SU-DHL-6 (cell line): ENCODE data around the gene HAPSTR1.

Experiments used
- H2AFZ ChIP-seq: fragments of 200-600 bp; sonication (generic); 2 replicates; pipeline ENCODE4 v1.6.1; 2014; ENCODE audit warnings: low read depth, mild to moderate bottlenecking, moderate library complexity, mixed read lengths, antibody characterized with exemption, low read length; ENCODE audit not compliant: severe bottlenecking
- H3F3A ChIP-seq: fragments of 200-600 bp; shearing (Covaris generic); 2 replicates; pipeline ENCODE4 v1.6.0; 2016; ENCODE audit warnings: antibody characterized with exemption, mild to moderate bottlenecking; ENCODE audit not compliant: insufficient read depth
- H3K27ac ChIP-seq: fragments of 200-600 bp; sonication (generic); 2 replicates; pipeline ENCODE4 v1.5.1; 2016; ENCODE audit warnings: low read depth, mild to moderate bottlenecking, low read length, moderate library complexity, mixed read lengths
- H3K27me3 ChIP-seq: fragments of 200-600 bp; sonication (generic), shearing (Covaris generic); 2 replicates; pipeline ENCODE4 v1.6.0; 2014; ENCODE audit warnings: mild to moderate bottlenecking, low read length
- H3K36me3 ChIP-seq: fragments of 200-600 bp; sonication (generic); 2 replicates; pipeline ENCODE4 v1.6.1; 2014; ENCODE audit warnings: mild to moderate bottlenecking, low read length, mixed read lengths
- H3K4me2 ChIP-seq: fragments of 300-600, 200-600 bp; shearing (Covaris generic), sonication (generic); 2 replicates; pipeline ENCODE4 v1.6.0; 2014; ENCODE audit warnings: low read length, low read depth, mild to moderate bottlenecking; ENCODE audit not compliant: poor library complexity, severe bottlenecking
- H3K4me3 ChIP-seq: fragments of 200-600 bp; sonication (generic); 2 replicates; pipeline ENCODE4 v1.5.1; 2014; ENCODE audit warnings: antibody characterized with exemption, low read length, mild to moderate bottlenecking, mixed read lengths; ENCODE audit not compliant: insufficient read depth, poor library complexity, severe bottlenecking
- H3K79me2 ChIP-seq: fragments of 200-600 bp; sonication (generic); 2 replicates; pipeline ENCODE4 v1.6.1; 2014; ENCODE audit warnings: mild to moderate bottlenecking, low read length, moderate library complexity; ENCODE audit not compliant: insufficient read depth
- H3K9ac ChIP-seq: fragments of 200-600 bp; sonication (generic); 2 replicates; pipeline ENCODE4 v1.7.0; 2014; ENCODE audit warnings: mild to moderate bottlenecking, low read length
- H3K9me2 ChIP-seq: fragments of 200-600 bp; sonication (generic); replicated peaks from 2 replicates; pipeline ENCODE4 v1.6.1; 2014; ENCODE audit warnings: low read length; ENCODE audit not compliant: insufficient read depth
- H3K9me3 ChIP-seq: fragments of 200-600 bp; sonication (generic); 2 replicates; pipeline ENCODE4 v1.6.1; 2014; ENCODE audit warnings: low read length, mixed read lengths; ENCODE audit not compliant: insufficient read depth
- H4K20me1 ChIP-seq: fragments of 200-600 bp; sonication (generic); 2 replicates; pipeline ENCODE4 v1.6.1; 2014; ENCODE audit warnings: low read depth, mild to moderate bottlenecking, antibody characterized with exemption, low read length, moderate library complexity, mixed read lengths
- EZH2phosphoT487 ChIP-seq: fragments of 200-600 bp; sonication (generic), shearing (Covaris generic); conservative IDR thresholded peaks from 2 replicates; pipeline ENCODE4 v1.6.1; 2018; ENCODE audit warnings: mild to moderate bottlenecking, antibody characterized with exemption, low read length, moderate library complexity, mixed read lengths
- TF ChIP-seq, protein P1 (sequence below): fragments of 200-600 bp; sonication (generic); IDR thresholded peaks from one replicate; pipeline ENCODE4 v1.5.1; 2017; ENCODE audit warnings: antibody characterized with exemption, mild to moderate bottlenecking, low read length, moderate library complexity; ENCODE audit not compliant: insufficient read depth, poor library complexity, severe bottlenecking

Gene HAPSTR1

DNA sequence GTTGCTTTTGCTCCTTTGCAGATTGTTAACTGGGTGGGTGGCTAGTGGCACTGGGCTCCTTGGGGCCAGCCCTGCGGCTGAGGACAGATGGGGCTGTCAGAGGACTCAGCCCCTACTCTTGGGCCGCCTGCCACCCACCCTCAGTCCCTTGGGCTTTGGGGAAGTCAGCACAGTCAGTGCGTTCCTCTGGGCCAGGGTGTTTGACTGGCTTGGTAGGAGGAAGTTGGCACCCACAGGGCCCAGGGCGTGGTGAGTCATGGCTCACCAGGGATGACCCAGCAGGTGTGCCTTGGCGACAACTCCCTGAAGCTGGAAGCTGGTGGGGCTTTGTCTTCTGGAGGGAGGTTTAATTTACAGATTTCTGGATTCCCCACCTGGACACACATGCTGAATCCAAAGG is 32.4 kb downstream of the HAPSTR1 start:
- H3K27me3 ChIP-seq: no peaks in the 10 kb centered on the region
- peaks cover 9% of the 10 kb centered on the region for H4K20me1 ChIP-seq
- H3K9me2 ChIP-seq: no peaks in the 10 kb centered on the region
- no peak overlapping the region for H3K9ac ChIP-seq
- H2AFZ ChIP-seq: no peak overlapping the region
- H3K27ac ChIP-seq: no peak overlapping the region
- no peaks in the 10 kb centered on the region for H3K9me3 ChIP-seq
- H3K4me2 ChIP-seq: no peak overlapping the region
- 0 out of 2 replicates have a peak, but pooled peaks cover 10% of the 10 kb centered on the region for H3K79me2 ChIP-seq
- TF ChIP-seq, protein P1, sequence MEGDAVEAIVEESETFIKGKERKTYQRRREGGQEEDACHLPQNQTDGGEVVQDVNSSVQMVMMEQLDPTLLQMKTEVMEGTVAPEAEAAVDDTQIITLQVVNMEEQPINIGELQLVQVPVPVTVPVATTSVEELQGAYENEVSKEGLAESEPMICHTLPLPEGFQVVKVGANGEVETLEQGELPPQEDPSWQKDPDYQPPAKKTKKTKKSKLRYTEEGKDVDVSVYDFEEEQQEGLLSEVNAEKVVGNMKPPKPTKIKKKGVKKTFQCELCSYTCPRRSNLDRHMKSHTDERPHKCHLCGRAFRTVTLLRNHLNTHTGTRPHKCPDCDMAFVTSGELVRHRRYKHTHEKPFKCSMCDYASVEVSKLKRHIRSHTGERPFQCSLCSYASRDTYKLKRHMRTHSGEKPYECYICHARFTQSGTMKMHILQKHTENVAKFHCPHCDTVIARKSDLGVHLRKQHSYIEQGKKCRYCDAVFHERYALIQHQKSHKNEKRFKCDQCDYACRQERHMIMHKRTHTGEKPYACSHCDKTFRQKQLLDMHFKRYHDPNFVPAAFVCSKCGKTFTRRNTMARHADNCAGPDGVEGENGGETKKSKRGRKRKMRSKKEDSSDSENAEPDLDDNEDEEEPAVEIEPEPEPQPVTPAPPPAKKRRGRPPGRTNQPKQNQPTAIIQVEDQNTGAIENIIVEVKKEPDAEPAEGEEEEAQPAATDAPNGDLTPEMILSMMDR: no peak
- TF ChIP-seq EZH2phosphoT487: no peak
- no peaks in the 10 kb centered on the region for H3F3A ChIP-seq
- H3K36me3 ChIP-seq: 0 out of 2 replicates have a peak, but pooled peaks cover 4% of the 10 kb centered on the region
- no peak overlapping the region for H3K4me3 ChIP-seq

DNA sequence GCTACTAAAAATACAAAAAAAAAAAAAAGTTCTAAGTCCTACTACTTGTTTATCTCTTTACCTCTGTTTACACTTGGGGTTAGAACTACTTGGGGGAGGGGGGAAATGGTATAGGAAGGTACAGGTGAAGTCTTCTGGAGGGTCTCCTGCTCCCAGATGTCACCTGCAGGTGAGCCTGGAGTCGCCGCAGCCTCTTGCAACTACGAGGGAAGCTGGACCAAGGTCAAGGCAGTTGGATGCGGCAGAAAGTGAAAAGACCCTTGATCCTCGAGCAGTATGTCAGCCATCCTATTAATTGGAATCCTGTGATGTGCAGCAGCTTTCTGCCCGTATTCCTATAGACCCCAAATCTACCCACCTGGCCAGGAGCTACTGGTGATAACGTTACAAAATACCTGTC is 33.0 kb downstream of the HAPSTR1 start:
- no peaks in the 10 kb centered on the region for H3K9me2 ChIP-seq
- H3K27me3 ChIP-seq: no peaks in the 10 kb centered on the region
- H3F3A ChIP-seq: no peaks in the 10 kb centered on the region
- no peaks in the 10 kb centered on the region for H3K9me3 ChIP-seq
- 0 out of 2 replicates have a peak, but pooled peaks cover 8% of the 10 kb centered on the region for H3K79me2 ChIP-seq
- H3K27ac ChIP-seq: no peak overlapping the region
- H2AFZ ChIP-seq: no peak overlapping the region
- H3K36me3 ChIP-seq: 0 out of 2 replicates have a peak, but pooled peaks cover 4% of the 10 kb centered on the region
- H4K20me1 ChIP-seq: peaks cover 4% of the 10 kb centered on the region; the same call in 1 of the 2 replicates
- no peak overlapping the region for H3K4me2 ChIP-seq
- H3K4me3 ChIP-seq: no peak overlapping the region
- TF ChIP-seq, protein P1: no peak
- TF ChIP-seq EZH2phosphoT487: no peak
- H3K9ac ChIP-seq: no peak overlapping the region

DNA sequence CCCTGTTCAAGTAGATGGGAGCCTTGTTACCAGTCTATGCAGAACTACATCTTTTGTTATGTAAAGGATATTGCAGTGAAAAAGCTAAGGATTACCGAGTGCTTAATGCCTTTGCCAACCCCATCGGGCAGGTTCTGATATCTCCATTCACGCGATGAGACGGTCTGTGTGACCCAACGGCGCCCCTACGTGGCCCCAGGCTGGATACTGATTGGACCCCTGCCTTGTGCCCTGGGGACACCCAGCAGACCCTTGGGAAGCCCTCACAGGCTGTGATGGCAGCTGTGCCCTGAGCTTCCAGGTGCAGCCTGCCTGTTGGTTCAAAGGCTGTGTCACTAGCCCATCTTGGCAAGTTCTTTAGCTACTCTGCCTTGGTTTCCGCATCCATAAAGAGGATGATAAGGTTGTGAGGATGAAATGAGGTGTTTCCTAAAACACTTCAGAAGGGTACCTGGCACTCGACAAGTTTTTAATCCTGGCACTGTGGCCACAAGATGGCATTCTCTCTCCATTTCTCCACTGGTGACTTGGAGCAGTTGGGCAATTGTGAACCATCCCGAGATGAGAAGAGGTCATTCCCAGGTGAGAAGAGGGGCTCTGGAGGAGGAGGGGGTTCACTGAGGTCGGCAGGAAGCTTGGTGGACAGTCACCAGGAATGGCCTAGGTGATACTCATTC is 33.6 kb downstream of the HAPSTR1 start:
- H3K4me2 ChIP-seq: no peak overlapping the region
- H3K79me2 ChIP-seq: 0 out of 2 replicates have a peak, but pooled peaks cover 2% of the 10 kb centered on the region
- H3K27ac ChIP-seq: no peak overlapping the region
- H3K27me3 ChIP-seq: no peaks in the 10 kb centered on the region
- H4K20me1 ChIP-seq: no peaks in the 10 kb centered on the region; the same call in 1 of the 2 replicates
- TF ChIP-seq EZH2phosphoT487: no peak
- TF ChIP-seq, protein P1: peak; percentile 9
- no peaks in the 10 kb centered on the region for H3K9me2 ChIP-seq
- no peak overlapping the region for H3K4me3 ChIP-seq
- no peak overlapping the region for H2AFZ ChIP-seq
- no peaks in the 10 kb centered on the region for H3F3A ChIP-seq
- H3K9ac ChIP-seq: no peak overlapping the region
- H3K9me3 ChIP-seq: no peaks in the 10 kb centered on the region
- H3K36me3 ChIP-seq: 0 out of 2 replicates have a peak, but pooled peaks cover 4% of the 10 kb centered on the region
